ENCODE data around the gene KLK6. TPM values are rescaled to one million over a fixed set of nuclear protein-coding genes. Genes with fewer than 3 reads are reported as not detected.
A peak's percentile ranks its signal among the peaks of the same experiment; 100 is the strongest.

The KLK6 gene
- polyA plus RNA-seq, 1 of the 3 experiments (the other 2 are of a cell fraction) = not detected

DNA sequence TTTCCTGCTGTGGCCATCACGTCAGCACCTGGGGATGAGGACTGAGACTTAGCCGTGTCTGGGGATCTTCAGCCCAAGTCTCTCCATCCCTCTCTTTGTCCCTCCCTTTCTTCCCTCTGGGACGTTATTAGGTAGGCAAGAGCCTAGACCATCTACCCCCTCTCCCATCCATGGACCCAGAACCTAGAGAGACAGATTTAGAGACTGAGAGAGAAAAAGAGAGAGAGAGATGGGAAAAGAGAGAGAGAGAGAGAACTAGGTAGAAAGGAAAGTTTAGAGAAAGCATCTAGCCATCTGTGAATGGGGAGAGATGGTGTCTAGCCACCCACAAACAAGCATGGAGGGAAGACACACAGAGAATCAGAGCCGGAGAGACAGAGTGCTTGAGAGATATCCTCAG is 58.7 kb downstream of the KLK6 start (continued):
- TF ChIP-seq EZH2phosphoT487 (IDR thresholded peaks at IDR 0.05; ENCODE audit: borderline replicate concordance, low read depth) = no peak
- TF ChIP-seq YY1 (IDR thresholded peaks at IDR 0.05; ENCODE audit: low read depth) = no peak
- TF ChIP-seq SMC3 (IDR thresholded peaks at IDR 0.05; ENCODE audit: low read depth, low read length) = no peak
- no peak for TF ChIP-seq USF2 (IDR thresholded peaks at IDR 0.05; ENCODE audit: borderline replicate concordance, low read depth, low read length)
- no peak for TF ChIP-seq EP300 (IDR thresholded peaks at IDR 0.05; ENCODE audit: borderline replicate concordance in 1 of 2, low read depth in 1 of 2, low read length in 1 of 2)
- TF ChIP-seq TAF1 (IDR thresholded peaks at IDR 0.05; ENCODE audit: borderline replicate concordance, low read depth, low read length) = no peak
- no peak for TF ChIP-seq JUND (IDR thresholded peaks at IDR 0.05)
- TF ChIP-seq TEAD4 (IDR thresholded peaks at IDR 0.05; ENCODE audit: borderline replicate concordance, insufficient read depth) = no peak

GRCh38 chr19:50909240-50910070 is 59.9 kb downstream of the KLK6 start:
- H3K79me2 ChIP-seq (ENCODE audit: insufficient read depth) = no peaks in the 10 kb centered on the region
- no peaks in the 10 kb centered on the region for H3K9me2 ChIP-seq
- no peaks in the 10 kb centered on the region for H4K20me1 ChIP-seq (ENCODE audit: insufficient read depth)
- no peak overlapping the region for H3K27ac ChIP-seq (ENCODE audit: low read depth in 2 of 2, low read length in 1 of 2)
- no peaks in the 10 kb centered on the region for H3F3A ChIP-seq (replicated peaks; ENCODE audit: insufficient read depth)
- CTCF ChIA-PET = interaction anchor here (3.5 kb wide), 1 partner anchor 12 kb away, joined by 25 read pairs; no protein-coding TSS in a partner anchor
- H3K27me3 ChIP-seq (ENCODE audit: insufficient read depth) = peaks cover 75% of the 10 kb centered on the region
- no peaks in the 10 kb centered on the region for H3K9me3 ChIP-seq
- POLR2A ChIA-PET = no interaction called here
- 5% methylated on average over 23 of the region's 36 CpGs for WGBS (ENCODE audit: low lambda C conversion rate)
- peak; percentile 83 for DNase-seq
- peak overlapping the region; percentile 33; the same call in 1 of the 2 replicates for H3K4me2 ChIP-seq
- no peak overlapping the region for H2AFZ ChIP-seq (ENCODE audit: low read depth)
- TF ChIP-seq TEAD4 (IDR thresholded peaks at IDR 0.05; ENCODE audit: borderline replicate concordance, insufficient read depth) = no peak
- TF ChIP-seq SIN3A (IDR thresholded peaks at IDR 0.05; ENCODE audit: borderline replicate concordance, low read depth, low read length) = no peak
- TF ChIP-seq FOXM1 (IDR thresholded peaks at IDR 0.05; ENCODE audit: low read depth) = no peak
- TF ChIP-seq POLR2AphosphoS5 (IDR thresholded peaks at IDR 0.05; ENCODE audit: low read depth, low read length) = no peak
- no peak for TF ChIP-seq CHD2 (IDR thresholded peaks at IDR 0.05; ENCODE audit: low read length, partially characterized antibody)
- TF ChIP-seq ELF1 (IDR thresholded peaks at IDR 0.05) = no peak
- TF ChIP-seq PBX3 (IDR thresholded peaks at IDR 0.05) = no peak
- no peak for TF ChIP-seq REST (IDR thresholded peaks at IDR 0.05; ENCODE audit: low read depth, low read length)
- no peak for TF ChIP-seq YY1 (IDR thresholded peaks at IDR 0.05; ENCODE audit: low read depth)
- no peak for TF ChIP-seq FOSL2 (IDR thresholded peaks at IDR 0.05; ENCODE audit: borderline replicate concordance, low read depth)
- no peak for TF ChIP-seq EP300 (IDR thresholded peaks at IDR 0.05; ENCODE audit: borderline replicate concordance in 1 of 2, low read depth in 1 of 2, low read length in 1 of 2)
- H3K4me1 ChIP-seq (ENCODE audit: control insufficient read depth in 1 of 2, insufficient read depth in 2 of 2, low read depth in 1 of 2, low read length in 1 of 2) = no peaks in the 10 kb centered on the region
- H3K9ac ChIP-seq = no peak overlapping the region
- H3K36me3 ChIP-seq (replicated peaks in 1 of 2; ENCODE audit: control insufficient read depth in 1 of 2, insufficient read depth in 2 of 2, low read length in 1 of 2) = no peaks in the 10 kb centered on the region
- H3K4me3 ChIP-seq (ENCODE audit: low read depth in 2 of 2, low read length in 1 of 2) = no peak overlapping the region; a peak in 1 of 4 replicates

All from SK-N-SH (cell line).